Gastroesophageal sphincter (tissue), 3 donors: Measurements from ENCODE around the gene BAIAP2.

ENCODE experiments used
- POLR2A ChIP-seq, 2 donors: fragments of 450-650 bp; IDR thresholded peaks; one replicate each; pipeline ENCODE4 v1.6.1; 2017; ENCODE audit warnings: antibody characterized with exemption in 2 of 2, mild to moderate bottlenecking in 2 of 2, moderate library complexity in 1 of 2
- POLR2AphosphoS5 ChIP-seq: sonication (generic); formaldehyde crosslinking; IDR thresholded peaks from one replicate; pipeline ENCODE4 v1.6.1; 2017; ENCODE audit warnings: antibody characterized with exemption
- TF ChIP-seq, protein P1 (sequence below), 4 experiments: fragments of 200-600 bp in 2 of 4; fragments of 450-650 bp in 2 of 4; sonication (generic) in 1 of 4; IDR thresholded peaks; one replicate each; pipeline ENCODE4 v1.5.1; 2017 to 2019; ENCODE audit warnings: antibody characterized with exemption in 4 of 4, mild to moderate bottlenecking in 2 of 4, moderate library complexity in 2 of 4

GRCh38 chr17:81084680-81085419, 49.9 kb downstream of the BAIAP2 start:
- TF ChIP-seq POLR2A (IDR thresholded peaks at IDR 0.05) (no peak), POLR2AphosphoS5 (no peak)
- TF ChIP-seq, protein P1, sequence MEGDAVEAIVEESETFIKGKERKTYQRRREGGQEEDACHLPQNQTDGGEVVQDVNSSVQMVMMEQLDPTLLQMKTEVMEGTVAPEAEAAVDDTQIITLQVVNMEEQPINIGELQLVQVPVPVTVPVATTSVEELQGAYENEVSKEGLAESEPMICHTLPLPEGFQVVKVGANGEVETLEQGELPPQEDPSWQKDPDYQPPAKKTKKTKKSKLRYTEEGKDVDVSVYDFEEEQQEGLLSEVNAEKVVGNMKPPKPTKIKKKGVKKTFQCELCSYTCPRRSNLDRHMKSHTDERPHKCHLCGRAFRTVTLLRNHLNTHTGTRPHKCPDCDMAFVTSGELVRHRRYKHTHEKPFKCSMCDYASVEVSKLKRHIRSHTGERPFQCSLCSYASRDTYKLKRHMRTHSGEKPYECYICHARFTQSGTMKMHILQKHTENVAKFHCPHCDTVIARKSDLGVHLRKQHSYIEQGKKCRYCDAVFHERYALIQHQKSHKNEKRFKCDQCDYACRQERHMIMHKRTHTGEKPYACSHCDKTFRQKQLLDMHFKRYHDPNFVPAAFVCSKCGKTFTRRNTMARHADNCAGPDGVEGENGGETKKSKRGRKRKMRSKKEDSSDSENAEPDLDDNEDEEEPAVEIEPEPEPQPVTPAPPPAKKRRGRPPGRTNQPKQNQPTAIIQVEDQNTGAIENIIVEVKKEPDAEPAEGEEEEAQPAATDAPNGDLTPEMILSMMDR (IDR thresholded peaks at IDR 0.05) = no peak
